Globus pallidus (tissue), 1 donor: ENCODE data around the gene SREBF1.

ENCODE experiments used
- DNase-seq: peaks from one replicate; pipeline ENCODE4 v3.0.0-alpha.2; 2015; ENCODE audit warnings: low spot score

Gene SREBF1

GRCh38 chr17:17763136-17763535 is 73.7 kb downstream of the SREBF1 start:
- DNase-seq: no peak

- no peak for DNase-seq
Measured at GRCh38 chr17:17762744-17763105, 74.1 kb downstream of the SREBF1 start.
